ENCODE results near the gene PBX1. TPM values are rescaled to one million over a fixed set of nuclear protein-coding genes. Genes with fewer than 3 reads are reported as not detected.

The PBX1 gene
- total and polyA plus RNA-seq, 2 of the 4 experiments (the other 2 are of a cell fraction): 13.9 to 17.9 TPM

GRCh38 chr1:164644268-164644667 lies 85.3 kb downstream of the PBX1 start:
- Histone ChIP-seq H4K20me1 (ENCODE audit: insufficient read depth, low read length) (no peaks in the 10 kb centered on the region), H4K8ac (ENCODE audit: low read depth in 2 of 2, low read length in 2 of 2) (no peak overlapping the region), H3K27ac (ENCODE audit: insufficient read depth, low read length) (no peak overlapping the region), H3K9me3 (ENCODE audit: control insufficient read depth, insufficient read depth, low read length) (no peaks in the 10 kb centered on the region), H3K36me3 (ENCODE audit: control insufficient read depth, insufficient read depth, low read length) (peaks cover 9% of the 10 kb centered on the region), H3K23ac (ENCODE audit: low read depth, low read length) (no peak overlapping the region), H3K4ac (ENCODE audit: low read depth, low read length) (no peak overlapping the region), H2AK5ac (ENCODE audit: low read depth, low read length) (no peak overlapping the region), H4K5ac (ENCODE audit: low read depth, low read length) (no peak overlapping the region), H3K14ac (replicated peaks; ENCODE audit: low read depth, low read length) (no peak overlapping the region), H3K27me3 (ENCODE audit: control insufficient read depth, insufficient read depth, low read length) (no peaks in the 10 kb centered on the region), H2BK120ac (ENCODE audit: low read depth, low read length) (no peak overlapping the region), H3K79me1 (ENCODE audit: low read depth in 1 of 2, low read length in 2 of 2) (peaks cover 0 to 9% of the 10 kb centered on the region in 2 experiments; a peak in 3 of 4 replicates), H3K4me2 (ENCODE audit: low read depth, low read length) (no peak overlapping the region), H3K4me3 (ENCODE audit: insufficient read depth, low read depth, low read length) (no peak overlapping the region), H3K9me1 (ENCODE audit: insufficient read depth, low read length) (peaks cover 3% of the 10 kb centered on the region; the same call in 1 of the 2 replicates), H2BK5ac (ENCODE audit: low read depth, low read length, poor library complexity, severe bottlenecking) (no peak overlapping the region), H3K9ac (ENCODE audit: low read depth, low read length) (no peak overlapping the region), H2BK15ac (ENCODE audit: low read depth, low read length) (no peak overlapping the region), H3K18ac (ENCODE audit: low read depth, low read length) (no peak overlapping the region), H2BK20ac (ENCODE audit: low read depth, low read length) (no peak overlapping the region), H3K56ac (ENCODE audit: extremely low read depth, insufficient read depth, low read length) (no peak overlapping the region), H4K91ac (ENCODE audit: insufficient read depth, low read depth, low read length) (no peak overlapping the region), H2AK9ac (replicated peaks; ENCODE audit: low read depth, low read length, poor library complexity) (no peak overlapping the region), H2AFZ (replicated peaks; ENCODE audit: low read length, poor library complexity) (no peak overlapping the region), H3K4me1 (ENCODE audit: control insufficient read depth, insufficient read depth, low read length) (peaks cover 15% of the 10 kb centered on the region)
- DNase-seq (no peak), ATAC-seq (ENCODE audit: low read depth) (no peak)
- intact Hi-C loops (cut with micrococcal nuclease): loop anchor here (5.0 kb wide), 1 partner anchor 128 kb away; no protein-coding TSS in a partner anchor
- BruUV-seq (replicated peaks): no TSS peak
- ChIA-PET CTCF (interaction anchor here (0.7 kb wide), 1 partner anchor 428 kb away, joined by 3 read pairs; no protein-coding TSS in a partner anchor), POLR2A (ENCODE audit: unreplicated experiment) (interaction anchor here (0.7 kb wide), 1 partner anchor 131 kb away, joined by 4 read pairs; no protein-coding TSS in a partner anchor)
- TF ChIP-seq MXI1 (IDR thresholded peaks at IDR 0.05; ENCODE audit: borderline replicate concordance, low read depth, low read length) (no peak), POLR2A (IDR thresholded peaks at IDR 0.05; ENCODE audit: low read depth, low read length) (no peak), MAZ (IDR thresholded peaks at IDR 0.05; ENCODE audit: borderline replicate concordance, low read depth, low read length) (no peak), BHLHE40 (IDR thresholded peaks at IDR 0.05; ENCODE audit: low read depth, low read length) (no peak), MAFK (IDR thresholded peaks at IDR 0.05; ENCODE audit: low read depth, low read length) (no peak), NFE2L2 (IDR thresholded peaks at IDR 0.05; ENCODE audit: low read depth, low read length) (no peak), RAD21 (IDR thresholded peaks at IDR 0.05; ENCODE audit: low read length) (no peak), RFX5 (IDR thresholded peaks at IDR 0.05; ENCODE audit: low read depth, low read length) (no peak), USF2 (IDR thresholded peaks at IDR 0.05; ENCODE audit: low read depth, low read length) (no peak), RCOR1 (IDR thresholded peaks at IDR 0.05; ENCODE audit: insufficient replicate concordance, low read length) (no peak), CHD1 (IDR thresholded peaks at IDR 0.05; ENCODE audit: low read depth, low read length) (no peak), FOS (IDR thresholded peaks at IDR 0.05; ENCODE audit: low read depth, low read length) (no peak), SMC3 (IDR thresholded peaks at IDR 0.05; ENCODE audit: low read depth, low read length) (no peak), CEBPB (IDR thresholded peaks at IDR 0.05; ENCODE audit: low read depth, low read length) (no peak), CTCF (conservative IDR thresholded peaks at IDR 0.05; ENCODE audit: low read depth, low read length) (no peak), ELK1 (IDR thresholded peaks at IDR 0.05; ENCODE audit: borderline replicate concordance, low read depth, low read length) (no peak)
- no CpG with 5 or more reads among the region's 3 CpGs for WGBS, 2 experiments (ENCODE audit: extremely low coverage in 2 of 2, insufficient read length in 1 of 2)
- dilution Hi-C loops (cut with HindIII; ENCODE audit: low sequenced_read_pairs, unreplicated experiment): no loop called here
- in situ Hi-C loops (cut with MboI; ENCODE audit: low sequenced_read_pairs): no loop called here
